Stimulated activated CD8-positive, alpha-beta memory T cell treated with anti-CD3 and anti-CD28 coated beads, Interleukin-2, amount 100 ng/mL, for 1 hour (primary cell): ENCODE measurements around the gene FUT6.

Source experiments
- DNase-seq, 2 donors: peaks; one replicate each; pipeline ENCODE4 v3.0.0-alpha.2; 2020; ENCODE audit warnings: low read depth in 2 of 2

The FUT6 gene

GRCh38 chr19:5827891-5828660 is 11.4 kb downstream of the FUT6 start:
- DNase-seq = peak; percentile 84 to 92

DNA sequence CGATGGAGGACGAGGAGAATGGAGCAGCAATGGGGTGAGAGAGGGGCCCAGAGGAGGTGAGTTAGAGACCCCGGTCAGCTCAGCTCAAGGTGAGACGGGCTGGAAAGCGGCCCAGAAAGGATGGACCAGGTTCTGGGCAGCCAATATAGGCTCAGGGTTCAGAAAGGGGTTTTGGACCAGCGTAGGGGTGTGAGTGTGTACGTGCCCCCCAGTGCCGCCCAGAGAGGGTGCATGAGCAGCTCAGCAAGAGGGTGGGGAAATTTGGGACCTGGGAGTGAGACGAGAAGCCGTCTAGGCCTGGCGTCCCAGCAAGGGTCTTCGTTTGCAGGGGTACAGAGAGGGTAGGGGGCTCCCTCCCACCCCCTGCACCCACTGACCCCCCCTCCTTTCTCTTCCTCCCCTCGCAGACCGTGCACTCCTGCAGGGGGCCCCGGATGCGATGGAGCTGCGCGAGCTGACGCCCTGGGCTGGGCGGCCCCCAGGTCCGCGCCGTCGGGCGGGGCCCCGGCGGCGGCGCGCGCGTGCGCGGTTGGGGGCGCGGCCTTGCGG is 12.1 kb downstream of the FUT6 start:
- DNase-seq = no peak

DNA sequence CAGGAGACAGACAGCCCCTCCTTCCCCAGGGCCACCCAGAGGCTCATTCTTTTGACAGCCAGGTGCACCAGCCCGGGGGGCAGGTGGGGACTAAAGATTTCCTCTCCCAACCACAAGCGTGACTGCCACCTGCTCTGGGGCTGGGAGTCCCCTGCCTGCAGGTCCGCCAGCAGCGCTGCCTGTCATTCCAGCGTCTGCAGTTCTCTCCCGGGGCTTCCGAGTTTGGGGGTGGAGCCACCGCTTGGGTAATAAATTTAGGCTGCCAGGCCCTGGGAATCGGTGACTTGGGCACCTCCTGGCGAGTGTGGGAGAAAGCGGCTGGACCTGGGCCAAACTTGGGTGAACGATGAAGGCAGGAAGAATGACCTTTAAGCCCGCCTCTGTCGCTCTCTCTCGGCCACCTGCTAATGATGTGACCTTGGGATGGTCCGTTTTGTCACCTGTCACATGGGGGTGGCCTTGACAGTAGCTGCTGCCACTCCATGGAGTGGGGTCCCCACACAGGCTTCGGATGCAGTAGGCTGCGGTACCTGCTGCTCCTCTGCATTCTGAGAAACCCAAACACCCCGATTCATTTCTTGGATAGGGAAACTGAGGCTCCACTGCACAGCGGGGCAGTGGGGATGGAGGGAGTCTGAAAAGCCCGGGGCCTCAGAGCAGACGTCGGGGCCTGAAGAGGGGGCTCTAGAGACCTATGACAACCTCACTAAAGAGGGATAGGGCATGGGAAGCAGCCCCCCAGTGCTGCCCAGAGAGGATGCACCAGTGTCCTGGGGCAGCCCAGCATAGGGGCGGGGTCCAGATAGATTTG is 12.8 kb downstream of the FUT6 start:
- no peak for DNase-seq

GRCh38 chr19:5825178-5825577 is 14.3 kb downstream of the FUT6 start:
- no peak for DNase-seq

- DNase-seq = no peak
Measured at GRCh38 chr19:5824751-5825150, 14.8 kb downstream of the FUT6 start.

DNA sequence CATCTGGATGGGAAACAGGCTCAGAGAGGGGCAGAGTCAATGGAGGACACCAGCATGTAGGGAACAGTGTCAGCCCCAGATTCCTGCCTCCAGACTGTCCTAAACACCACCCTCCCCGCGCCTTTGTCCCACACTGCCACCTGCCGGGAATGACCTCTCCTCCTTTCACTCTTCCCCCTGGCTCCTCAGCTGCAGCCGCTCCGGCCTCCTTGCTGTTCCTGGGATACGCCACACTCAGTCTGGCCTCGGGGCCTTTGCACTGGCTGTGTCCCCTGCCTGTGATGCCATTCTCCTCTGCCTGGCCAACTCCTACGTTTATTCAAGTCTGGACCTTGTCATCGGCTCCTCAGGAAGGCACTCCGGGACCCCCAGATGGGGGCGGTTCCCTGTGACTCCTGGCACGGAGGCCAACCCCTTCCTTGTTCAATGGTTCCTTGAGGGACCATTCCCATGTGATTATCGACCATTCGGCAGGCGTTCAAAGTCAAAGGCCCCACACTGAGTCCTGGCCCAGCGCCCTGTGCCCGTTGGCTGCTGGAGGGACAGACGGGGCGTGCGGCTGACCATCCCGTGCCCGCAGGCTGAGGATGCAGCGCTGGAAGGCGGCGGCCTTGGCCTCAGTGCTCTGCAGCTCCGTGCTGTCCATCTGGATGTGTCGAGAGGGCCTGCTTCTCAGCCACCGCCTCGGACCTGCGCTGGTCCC is 15.8 kb downstream of the FUT6 start:
- no peak for DNase-seq

GRCh38 chr19:5822181-5822844 is 17.2 kb downstream of the FUT6 start:
- DNase-seq = no peak

DNA sequence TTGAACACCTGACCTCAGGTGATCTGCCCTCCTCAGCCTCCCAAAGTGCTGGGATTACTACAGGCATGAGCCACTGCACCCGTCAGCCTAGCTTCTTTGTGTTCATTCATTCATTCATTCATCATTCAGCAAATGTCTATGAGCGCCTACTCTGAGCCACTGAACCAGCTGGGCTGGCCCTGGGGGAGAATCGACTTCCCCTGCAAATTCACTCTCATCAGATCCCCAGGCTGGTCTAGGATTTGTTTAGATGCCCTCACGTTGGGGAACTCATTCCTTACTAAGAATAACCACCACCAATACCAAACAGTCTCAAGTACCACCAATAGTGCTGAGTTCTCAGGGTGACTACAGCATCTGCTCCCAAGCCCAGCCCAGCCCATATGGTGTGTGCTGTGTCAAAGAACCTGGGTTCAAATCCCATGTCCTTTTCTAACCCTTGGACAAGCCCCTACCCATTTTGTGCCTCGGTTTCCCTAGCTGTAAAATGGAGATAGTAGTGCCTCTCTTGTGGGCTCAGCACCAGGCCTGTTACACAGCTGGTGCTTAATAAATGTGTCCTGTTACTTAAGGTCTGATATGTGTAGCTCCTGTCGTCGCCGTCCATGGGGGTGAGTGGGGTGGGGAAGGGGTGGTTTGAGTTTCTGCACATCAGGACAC is 17.9 kb downstream of the FUT6 start:
- DNase-seq = no peak

DNA sequence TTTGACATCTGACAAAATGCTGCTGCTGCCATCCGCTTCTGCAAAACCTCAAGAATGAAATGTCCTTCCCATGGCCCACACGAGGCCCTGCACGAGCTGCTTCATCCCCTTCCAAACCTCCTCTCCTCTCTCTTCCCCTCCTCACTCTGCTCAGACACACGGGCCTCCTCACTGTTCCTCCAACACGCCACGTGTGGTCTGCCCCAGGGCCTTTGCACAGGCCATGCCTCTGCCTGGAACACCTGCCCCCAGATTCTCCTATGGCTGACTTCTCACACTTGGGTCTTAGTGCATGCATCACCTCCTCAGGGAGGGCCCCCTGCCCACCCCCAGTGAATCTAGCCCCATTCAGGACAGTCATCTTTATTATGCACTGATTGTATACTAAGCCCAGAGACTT is 18.7 kb downstream of the FUT6 start:
- no peak for DNase-seq

DNA sequence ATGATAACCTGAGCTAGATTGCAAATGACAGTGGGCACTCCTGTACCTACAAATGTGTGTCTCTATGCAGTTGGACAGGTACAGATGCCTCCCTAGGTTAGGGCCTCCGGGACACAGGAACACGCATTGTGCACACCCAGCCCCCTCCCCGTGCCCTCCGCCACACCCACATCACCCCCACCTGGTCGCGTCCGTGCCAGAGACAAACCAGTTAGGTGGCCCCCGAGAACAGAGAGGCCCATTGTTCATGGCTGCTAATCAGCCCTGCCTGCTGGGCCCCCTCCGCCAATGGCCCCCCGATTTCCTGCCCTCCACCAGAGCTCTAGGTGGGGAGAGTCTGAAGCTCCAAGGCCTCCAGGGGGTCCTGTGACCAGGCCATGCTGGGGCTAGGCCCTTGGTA is 20.9 kb downstream of the FUT6 start:
- no peak for DNase-seq

DNA sequence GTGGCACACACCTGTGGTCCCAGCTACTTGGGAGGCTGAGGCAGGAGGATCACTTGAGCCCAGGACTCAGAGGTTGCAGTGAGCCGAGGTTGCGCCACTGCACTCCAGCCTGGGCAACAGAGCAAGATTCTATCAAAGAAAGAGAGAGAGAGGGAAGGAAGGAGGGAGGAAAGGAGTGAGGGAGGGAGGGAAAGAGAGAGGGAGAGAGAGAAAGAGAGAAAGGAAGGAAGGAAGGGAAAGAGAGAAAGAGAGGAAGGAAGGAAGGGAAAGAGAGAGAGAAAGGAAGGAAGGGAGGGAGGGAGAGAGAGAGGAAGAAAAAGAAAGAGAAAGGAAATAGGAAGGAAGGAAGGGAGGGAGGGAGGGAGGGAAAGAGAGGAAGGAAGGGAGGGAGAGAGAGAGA is 22.3 kb downstream of the FUT6 start:
- no peak for DNase-seq

GRCh38 chr19:5814852-5815246 is 24.7 kb downstream of the FUT6 start:
- DNase-seq = no peak

DNA sequence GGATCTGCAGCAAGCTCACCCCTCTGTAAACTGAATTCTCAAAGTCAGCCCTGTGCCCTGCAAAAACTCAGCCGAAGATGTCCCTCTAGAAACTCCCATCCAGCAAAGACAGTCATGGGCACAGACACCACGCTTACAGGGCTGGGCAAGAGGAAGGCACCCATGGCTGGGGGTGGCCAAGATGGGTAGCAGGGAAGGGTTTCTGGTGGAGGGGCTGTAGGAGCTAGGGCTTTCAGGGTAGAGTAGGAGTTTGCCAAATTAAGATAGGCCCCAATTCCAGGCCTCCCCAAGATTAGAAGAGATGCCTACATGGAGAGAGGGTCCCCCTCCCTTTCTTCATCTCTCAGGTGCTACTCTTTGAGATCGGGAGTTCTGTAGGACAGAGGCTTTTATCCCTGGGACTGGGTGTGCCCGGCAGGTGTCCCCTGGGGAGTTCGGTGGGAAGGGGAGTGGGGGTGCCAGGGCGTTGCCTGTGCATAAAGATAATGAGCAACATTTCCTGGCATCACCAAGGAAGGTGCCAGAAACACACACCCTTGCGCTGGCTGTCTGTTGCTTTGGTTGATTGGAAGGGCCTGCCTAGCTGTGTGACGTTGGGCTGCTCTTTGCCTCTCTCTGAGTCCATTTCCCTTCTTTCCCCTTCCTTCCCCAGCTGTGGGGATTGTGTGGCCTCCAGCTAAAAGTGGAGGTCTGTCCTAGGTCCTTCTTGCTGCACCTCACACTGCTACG is 25.2 kb downstream of the FUT6 start:
- no peak for DNase-seq

- DNase-seq = no peak
Measured at GRCh38 chr19:5811117-5811516, 28.4 kb downstream of the FUT6 start.

DNA sequence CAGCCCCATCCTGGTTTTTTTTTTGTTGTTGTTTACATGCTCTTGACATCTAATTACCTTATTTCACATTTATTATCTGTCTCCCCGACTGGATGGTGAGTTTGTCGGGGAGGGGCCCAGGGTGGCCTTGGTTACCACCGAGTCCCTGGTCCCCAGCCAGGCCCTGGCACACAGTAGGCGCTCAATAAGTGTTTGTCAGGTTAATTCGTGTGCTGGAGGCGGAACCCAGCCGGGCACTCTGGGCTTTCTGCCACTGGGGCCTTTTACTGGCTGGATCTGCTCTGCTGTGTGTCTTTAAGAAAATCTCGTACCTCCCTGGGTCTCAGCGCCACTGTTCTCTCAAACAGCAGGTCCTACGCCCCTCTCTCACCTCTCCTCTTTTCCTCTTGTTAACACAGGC is 30.0 kb downstream of the FUT6 start:
- no peak for DNase-seq

- DNase-seq = no peak
Measured at GRCh38 chr19:5809053-5809452, 30.4 kb downstream of the FUT6 start.

- DNase-seq = no peak
Measured at GRCh38 chr19:5808120-5808816, 31.2 kb downstream of the FUT6 start.

- no peak for DNase-seq
Measured at GRCh38 chr19:5806905-5807304, 32.6 kb downstream of the FUT6 start.

DNA sequence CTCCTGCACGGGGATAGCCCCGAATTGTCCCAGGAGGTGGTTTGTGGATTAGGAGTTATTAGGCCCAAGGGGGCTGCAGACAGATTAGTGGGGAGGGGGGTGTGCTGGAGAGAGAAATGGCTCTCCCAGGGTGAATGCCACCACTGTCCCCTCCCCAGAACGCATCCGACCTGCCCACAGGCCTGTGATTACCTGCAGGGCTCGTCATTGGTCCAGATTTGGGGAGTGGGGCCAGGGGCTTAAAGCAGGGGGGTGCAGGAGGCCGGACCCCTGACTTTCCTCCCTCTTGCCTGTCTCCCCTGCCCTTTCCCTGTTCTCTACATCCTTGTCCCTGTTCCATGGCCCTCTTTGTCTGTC is 33.4 kb downstream of the FUT6 start:
- no peak for DNase-seq
